ENCODE measurements around the gene SLN. TPM values are rescaled to one million over a fixed set of nuclear protein-coding genes. Genes with fewer than 3 reads are reported as not detected.

Gene SLN
- total RNA-seq, 2 experiments from 2014 or later, result not detected

DNA sequence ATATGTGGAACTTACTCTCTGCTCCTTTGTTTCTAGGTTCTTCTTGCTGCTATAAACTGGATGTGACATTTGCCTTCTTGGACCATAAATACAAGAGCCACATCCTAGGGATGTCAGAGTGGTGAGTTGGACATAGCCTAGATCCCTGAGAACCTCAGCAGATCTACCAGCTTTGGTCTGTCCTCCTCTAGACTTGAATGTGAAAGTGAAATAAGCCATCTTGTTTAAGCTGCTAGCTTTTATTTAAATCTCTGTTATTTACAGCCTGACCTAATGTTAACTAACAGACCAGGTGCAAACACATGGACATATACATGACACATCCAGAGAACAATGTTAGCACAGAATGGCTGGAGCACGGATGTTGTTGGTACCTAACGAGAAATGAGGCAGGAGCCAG is 36.0 kb downstream of the SLN start:
- POLR2A ChIA-PET, result no interaction called here
- Histone ChIP-seq H3K27me3 (ENCODE audit: control insufficient read depth in 1 of 2, insufficient read depth in 2 of 2, low read length in 2 of 2) (peaks cover 2 to 5% of the 10 kb centered on the region in 2 experiments), H3K4me3 (ENCODE audit: low read length) (no peak overlapping the region), H3K4me1 (ENCODE audit: insufficient read depth, low read length) (no peaks in the 10 kb centered on the region), H3K27ac (ENCODE audit: low read depth in 1 of 2, low read length in 2 of 2) (no peak overlapping the region), H3K9me3 (ENCODE audit: control insufficient read depth in 1 of 2, insufficient read depth in 1 of 2, low read length in 2 of 2) (no peaks in the 10 kb centered on the region), H3K36me3 (ENCODE audit: insufficient read depth, low read length) (no peaks in the 10 kb centered on the region)
- Mint-ChIP-seq H3K4me1 (ENCODE audit: low read depth) (no peaks in the 10 kb centered on the region), H3K4me3 (no peak overlapping the region), H3K9me3 (no peaks in the 10 kb centered on the region), H3K36me3 (ENCODE audit: low read depth) (no peaks in the 10 kb centered on the region), H3K27me3 (peaks cover 25% of the 10 kb centered on the region), H3K27ac (no peak overlapping the region)
- intact Hi-C loops (cut with DNase I, micrococcal nuclease), result no loop called here
- DNase-seq (no peak), ATAC-seq (ENCODE audit: poor library complexity) (no peak)
- CTCF ChIA-PET, result no interaction called here
- TF ChIP-seq CTCF (IDR thresholded peaks at IDR 0.05), result no peak

DNA sequence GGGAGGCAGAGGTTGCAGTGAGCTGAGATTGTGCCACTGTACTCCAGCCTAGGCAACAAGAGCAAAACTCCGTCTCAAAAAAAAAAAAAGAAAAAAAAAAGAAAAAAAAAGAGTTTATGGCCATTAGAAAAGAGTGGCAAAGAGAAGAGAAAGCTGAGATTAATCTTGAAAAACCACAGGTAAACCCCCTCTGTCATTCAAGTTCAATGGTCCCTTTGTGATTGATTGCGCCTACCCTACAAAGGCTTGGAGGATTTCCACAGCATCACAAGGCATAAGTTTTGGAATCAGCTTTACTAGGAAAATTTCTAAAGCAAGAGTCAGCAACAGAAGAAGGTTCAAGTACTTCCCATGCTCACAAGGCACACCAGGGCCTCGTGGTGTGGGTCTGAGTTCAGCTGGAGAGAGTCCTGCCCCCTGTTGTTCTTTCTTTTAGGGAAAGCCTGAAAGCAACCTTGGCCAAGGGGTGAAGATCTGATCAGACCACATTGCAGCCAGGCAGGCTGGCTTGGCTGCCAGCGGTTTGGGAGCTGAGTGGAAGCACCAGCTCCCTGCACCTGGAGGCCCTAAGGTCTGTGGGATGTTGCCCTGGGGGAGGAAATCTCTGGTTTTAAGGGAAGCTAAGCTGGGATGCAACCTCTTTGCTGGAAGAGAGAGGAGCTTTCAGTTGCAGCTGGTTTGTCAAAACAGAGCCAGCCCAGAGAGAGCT is 41.8 kb downstream of the SLN start:
- intact Hi-C loops (cut with DNase I, micrococcal nuclease), result no loop called here
- Histone ChIP-seq H3K36me3 (ENCODE audit: insufficient read depth, low read length) (no peaks in the 10 kb centered on the region), H3K9me3 (ENCODE audit: control insufficient read depth in 1 of 2, insufficient read depth in 1 of 2, low read length in 2 of 2) (no peaks in the 10 kb centered on the region), H3K4me1 (ENCODE audit: insufficient read depth, low read length) (no peaks in the 10 kb centered on the region), H3K4me3 (ENCODE audit: low read length) (no peak overlapping the region), H3K27ac (ENCODE audit: low read depth in 1 of 2, low read length in 2 of 2) (no peak overlapping the region), H3K27me3 (ENCODE audit: control insufficient read depth in 1 of 2, insufficient read depth in 2 of 2, low read length in 2 of 2) (peaks cover 2 to 5% of the 10 kb centered on the region in 2 experiments)
- Mint-ChIP-seq H3K4me3 (no peak overlapping the region), H3K9me3 (no peaks in the 10 kb centered on the region), H3K27ac (no peak overlapping the region), H3K4me1 (ENCODE audit: low read depth) (no peaks in the 10 kb centered on the region), H3K27me3 (peaks cover 36% of the 10 kb centered on the region), H3K36me3 (ENCODE audit: low read depth) (no peaks in the 10 kb centered on the region)
- TF ChIP-seq CTCF (IDR thresholded peaks at IDR 0.05), result no peak
- POLR2A ChIA-PET, result no interaction called here
- DNase-seq (no peak), ATAC-seq (ENCODE audit: poor library complexity) (no peak)
- CTCF ChIA-PET, result no interaction called here

GRCh38 chr11:107669191-107669740 is 42.6 kb downstream of the SLN start:
- ChIA-PET CTCF (no interaction called here), POLR2A (no interaction called here)
- no peaks in the 10 kb centered on the region for H3K36me3 Mint-ChIP-seq (ENCODE audit: low read depth)
- no peak for ATAC-seq (ENCODE audit: poor library complexity)
- peaks cover 2 to 5% of the 10 kb centered on the region in 2 experiments for H3K27me3 ChIP-seq (ENCODE audit: control insufficient read depth in 1 of 2, insufficient read depth in 2 of 2, low read length in 2 of 2)
- H3K27ac ChIP-seq (ENCODE audit: low read depth in 1 of 2, low read length in 2 of 2), result no peak overlapping the region
- H3K27ac Mint-ChIP-seq, result no peak overlapping the region
- peaks cover 41% of the 10 kb centered on the region for H3K27me3 Mint-ChIP-seq
- H3K4me1 ChIP-seq (ENCODE audit: insufficient read depth, low read length), result no peaks in the 10 kb centered on the region
- no peak for DNase-seq
- H3K4me1 Mint-ChIP-seq (ENCODE audit: low read depth), result no peaks in the 10 kb centered on the region
- intact Hi-C loops (cut with DNase I, micrococcal nuclease), result no loop called here
- no peaks in the 10 kb centered on the region for H3K9me3 ChIP-seq (ENCODE audit: control insufficient read depth in 1 of 2, insufficient read depth in 1 of 2, low read length in 2 of 2)
- H3K4me3 ChIP-seq (ENCODE audit: low read length), result no peak overlapping the region
- no peaks in the 10 kb centered on the region for H3K36me3 ChIP-seq (ENCODE audit: insufficient read depth, low read length)
- no peak for TF ChIP-seq CTCF (IDR thresholded peaks at IDR 0.05)
- no peak overlapping the region for H3K4me3 Mint-ChIP-seq
- no peaks in the 10 kb centered on the region for H3K9me3 Mint-ChIP-seq

All from CD4-positive, alpha-beta T cell (primary cell).